ENCODE results near the gene ESPNL.

The ESPNL gene

DNA sequence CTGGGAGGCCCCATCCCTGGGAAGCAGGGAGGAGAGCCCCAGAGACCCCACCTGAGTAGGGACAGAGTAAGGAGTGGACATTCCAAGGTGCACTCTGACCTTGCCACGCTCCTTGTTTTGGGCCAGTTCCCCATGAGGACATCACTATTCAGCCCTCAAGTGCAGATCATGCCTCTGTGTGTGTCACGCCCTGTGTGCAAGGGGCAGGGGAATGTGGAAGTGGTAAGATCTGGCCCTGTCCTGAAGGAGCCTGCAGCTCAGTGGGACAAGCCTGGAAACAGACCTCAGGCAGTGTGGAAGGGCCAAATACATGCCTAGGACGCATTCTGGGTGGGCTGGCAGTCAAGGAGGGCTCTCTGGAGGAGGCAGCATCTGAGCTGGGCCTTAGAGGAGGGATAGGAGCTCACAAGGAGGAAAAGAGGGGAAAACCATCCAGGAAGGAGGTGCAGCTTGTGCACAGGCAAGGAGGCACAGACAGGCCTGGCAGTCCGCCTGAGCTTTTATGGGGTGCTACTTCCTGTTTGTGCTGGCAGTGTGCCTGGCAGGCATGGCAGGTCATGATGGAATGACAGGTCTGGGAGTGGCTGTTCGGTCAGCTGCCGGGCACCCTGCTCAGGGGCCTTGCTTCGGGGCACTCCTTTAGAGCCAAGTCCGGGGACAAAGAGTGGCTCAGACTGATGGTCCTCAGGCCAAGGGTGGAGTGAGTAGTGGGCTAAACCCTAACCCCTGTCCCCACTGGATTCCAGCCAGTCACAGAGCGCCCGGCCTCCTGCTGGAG lies 41.6 kb downstream of the ESPNL start:
- DNase-seq (ENCODE audit: low read depth): no peak

DNA sequence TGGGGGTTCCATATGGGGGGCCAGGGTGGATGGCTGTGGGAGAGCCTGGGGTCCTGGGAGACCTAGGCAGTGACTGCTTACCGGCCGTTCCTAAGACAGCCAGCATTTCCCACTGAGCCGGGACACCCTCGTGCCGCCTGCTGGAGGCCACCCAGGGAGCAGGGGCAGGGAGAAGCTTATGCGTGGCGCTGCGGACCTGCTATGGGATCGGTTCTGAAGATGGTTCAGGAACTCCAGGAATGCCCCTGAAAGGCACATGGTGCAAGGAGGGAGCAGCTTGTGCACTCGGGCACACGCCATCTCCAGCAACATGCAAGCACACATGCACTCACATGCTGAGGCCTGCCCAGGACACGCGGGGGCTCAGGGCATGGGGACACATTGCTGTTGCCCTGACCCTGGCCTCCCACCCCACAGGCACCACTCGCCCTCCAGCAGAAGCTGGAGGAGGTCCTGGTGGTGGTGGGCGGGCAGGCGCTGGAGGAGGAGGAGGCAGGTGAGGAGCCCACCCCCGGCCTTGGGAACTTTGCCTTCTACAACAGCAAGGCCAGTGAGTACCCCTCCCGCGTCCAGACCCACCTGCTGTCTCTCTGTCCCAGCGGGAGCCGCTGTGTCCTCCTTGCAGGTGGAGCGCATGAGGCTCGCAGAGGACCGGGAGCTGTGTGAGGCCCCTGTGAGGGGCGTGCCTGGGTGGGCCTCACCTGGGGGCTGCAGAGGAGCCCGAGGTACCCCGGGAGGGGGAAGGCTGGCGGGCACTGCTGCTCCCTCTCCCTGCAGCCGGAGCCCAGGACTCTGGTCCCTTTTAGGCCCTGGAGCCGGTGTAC lies 42.5 kb downstream of the ESPNL start:
- DNase-seq (ENCODE audit: low read depth): no peak

DNA sequence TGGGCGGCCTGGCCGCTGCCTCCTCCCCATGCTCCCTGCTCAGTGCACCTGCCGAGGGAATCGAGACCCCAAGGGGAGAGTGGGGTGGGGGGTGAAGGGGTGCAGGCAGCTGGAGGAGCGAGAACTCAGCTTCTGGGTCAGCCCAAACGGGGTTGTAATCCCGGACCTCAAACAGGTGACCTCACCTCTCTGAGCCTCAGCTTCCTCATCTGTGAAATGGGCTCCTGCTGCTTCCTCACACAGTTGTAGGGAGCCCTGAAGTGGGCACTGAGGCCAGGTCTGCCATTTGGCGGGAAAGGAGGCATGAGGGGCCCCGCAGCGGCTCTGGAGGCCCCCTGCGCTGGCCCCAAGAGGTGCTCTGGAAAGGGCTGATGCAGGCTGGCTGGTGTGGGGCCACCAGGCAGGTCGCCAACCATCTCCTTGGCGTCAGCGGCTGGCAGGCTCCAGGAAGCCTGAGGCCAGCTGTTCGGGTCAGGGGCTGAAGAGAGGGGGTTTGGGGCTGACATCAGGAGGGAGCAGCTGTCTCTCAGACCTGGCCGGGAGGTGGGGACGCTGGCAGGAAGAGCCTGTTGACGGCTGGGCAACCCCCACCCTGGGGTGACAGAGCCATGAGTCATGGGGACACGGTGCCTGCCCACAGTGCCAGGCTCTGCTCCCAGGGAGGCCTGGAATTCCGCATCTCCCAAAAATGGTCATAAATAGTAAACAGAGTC lies 43.3 kb downstream of the ESPNL start:
- no peak for DNase-seq (ENCODE audit: low read depth)

DNA sequence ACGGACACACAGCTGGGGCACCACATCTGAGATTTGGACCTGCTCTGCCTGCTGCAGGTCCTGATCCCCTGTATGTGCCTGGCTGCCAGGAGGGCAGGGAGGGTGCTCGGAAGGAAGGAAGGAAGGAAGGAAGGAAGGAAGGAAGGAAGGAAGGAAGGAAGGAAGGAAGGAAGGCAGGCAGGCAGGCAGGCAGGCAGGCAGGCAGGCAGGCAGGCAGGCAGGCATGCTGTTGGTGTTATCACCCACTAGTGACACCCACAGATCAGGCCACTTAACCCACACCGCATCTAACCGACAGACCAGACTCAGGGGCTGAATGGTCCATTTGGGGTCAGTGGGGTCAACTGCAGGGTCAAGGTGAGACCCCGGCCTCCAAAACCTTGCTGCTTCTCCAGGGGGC lies 44.1 kb downstream of the ESPNL start:
- DNase-seq (ENCODE audit: low read depth): no peak

DNA sequence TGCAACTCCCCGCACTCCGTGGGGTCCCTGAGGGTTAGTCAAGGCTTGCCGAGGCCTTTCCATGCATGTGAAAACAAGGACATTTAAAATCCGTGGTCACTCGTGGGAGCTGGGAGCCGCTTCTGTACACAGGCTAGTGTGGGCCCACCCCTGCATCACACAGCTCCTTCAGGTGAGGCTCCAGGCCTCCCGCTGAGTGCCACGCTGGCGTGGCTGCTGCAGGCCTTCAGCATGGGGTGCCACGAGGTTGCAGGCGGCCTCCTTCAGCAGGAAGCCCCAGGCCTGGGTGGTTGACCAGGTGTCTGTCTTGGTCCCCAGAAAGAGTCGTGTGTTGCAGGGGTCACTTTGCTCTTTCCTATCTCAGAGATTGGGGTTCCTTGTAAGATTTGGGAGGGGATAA lies 44.9 kb downstream of the ESPNL start:
- DNase-seq (ENCODE audit: low read depth): no peak

DNA sequence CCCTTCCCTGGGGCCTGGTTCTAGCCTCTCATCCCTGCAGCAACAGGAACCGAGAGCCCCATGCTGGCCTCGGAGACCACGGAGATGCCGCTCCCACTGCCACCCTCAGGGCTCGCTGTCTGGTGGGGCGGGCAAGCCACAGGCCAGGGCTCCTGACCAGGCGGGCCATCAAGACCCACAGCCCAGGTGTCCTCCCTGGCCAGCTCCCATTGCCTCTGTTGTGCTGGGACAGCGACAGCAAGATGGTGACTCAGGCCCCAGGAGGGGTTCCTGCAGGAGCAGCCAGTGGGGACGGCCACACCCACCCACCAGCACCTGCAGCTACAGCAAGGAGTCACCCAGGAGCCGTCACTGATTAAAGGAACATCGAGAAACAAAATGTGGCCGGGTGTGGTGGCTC lies 45.7 kb downstream of the ESPNL start:
- no peak for DNase-seq (ENCODE audit: low read depth)

DNA sequence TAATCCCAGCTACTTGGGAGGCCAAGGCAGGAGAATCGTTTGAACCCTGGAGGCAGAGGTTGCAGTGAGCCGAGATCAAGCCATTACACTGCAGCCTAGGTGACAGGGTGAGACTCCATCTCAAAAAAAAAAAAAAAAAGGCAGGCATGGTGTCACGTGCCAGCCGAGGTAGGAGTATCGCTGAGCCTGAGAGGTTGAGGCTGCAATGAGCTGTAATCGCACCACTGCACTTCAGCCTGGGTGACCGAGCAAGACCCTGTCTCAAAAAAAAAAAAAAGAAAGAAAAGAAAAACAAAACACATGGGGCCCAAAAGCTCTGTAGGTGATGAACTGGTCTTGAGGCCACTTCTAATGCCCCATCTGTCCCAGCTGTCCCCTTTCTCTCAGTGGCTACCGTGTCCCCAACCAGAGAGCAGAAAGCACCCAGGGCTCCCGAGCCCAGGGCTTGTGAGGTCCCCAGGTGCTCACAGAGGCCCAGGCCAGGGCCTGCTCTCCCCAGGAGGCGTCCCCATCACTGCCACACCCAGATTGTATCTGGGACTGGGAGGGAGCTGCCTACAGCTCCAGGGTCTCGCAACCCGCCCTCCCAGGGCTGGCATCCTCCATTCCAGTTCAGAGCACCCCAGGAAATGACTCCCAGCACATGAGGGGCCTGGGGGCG lies 46.9 kb downstream of the ESPNL start:
- no peak for DNase-seq (ENCODE audit: low read depth)

DNA sequence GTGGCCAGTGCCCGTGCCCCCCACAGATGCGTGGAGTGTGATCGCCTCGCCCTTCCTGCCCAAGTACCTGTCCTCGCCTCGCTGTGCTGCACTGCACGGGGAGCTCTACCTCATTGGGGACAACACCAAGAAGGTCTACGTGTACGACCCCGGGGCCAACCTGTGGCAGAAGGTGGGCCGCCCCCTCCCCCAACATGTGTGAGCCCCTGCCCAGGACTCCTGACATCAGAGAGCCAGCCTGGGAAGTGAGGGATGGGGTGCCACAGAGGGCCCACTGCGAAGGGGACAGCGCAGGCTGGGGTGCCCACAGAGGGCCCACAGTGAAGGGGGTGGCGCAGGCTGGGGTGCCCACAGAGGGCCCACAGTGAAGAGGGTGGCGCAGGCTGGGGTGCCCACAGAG lies 48.8 kb downstream of the ESPNL start:
- DNase-seq (ENCODE audit: low read depth): no peak

DNA sequence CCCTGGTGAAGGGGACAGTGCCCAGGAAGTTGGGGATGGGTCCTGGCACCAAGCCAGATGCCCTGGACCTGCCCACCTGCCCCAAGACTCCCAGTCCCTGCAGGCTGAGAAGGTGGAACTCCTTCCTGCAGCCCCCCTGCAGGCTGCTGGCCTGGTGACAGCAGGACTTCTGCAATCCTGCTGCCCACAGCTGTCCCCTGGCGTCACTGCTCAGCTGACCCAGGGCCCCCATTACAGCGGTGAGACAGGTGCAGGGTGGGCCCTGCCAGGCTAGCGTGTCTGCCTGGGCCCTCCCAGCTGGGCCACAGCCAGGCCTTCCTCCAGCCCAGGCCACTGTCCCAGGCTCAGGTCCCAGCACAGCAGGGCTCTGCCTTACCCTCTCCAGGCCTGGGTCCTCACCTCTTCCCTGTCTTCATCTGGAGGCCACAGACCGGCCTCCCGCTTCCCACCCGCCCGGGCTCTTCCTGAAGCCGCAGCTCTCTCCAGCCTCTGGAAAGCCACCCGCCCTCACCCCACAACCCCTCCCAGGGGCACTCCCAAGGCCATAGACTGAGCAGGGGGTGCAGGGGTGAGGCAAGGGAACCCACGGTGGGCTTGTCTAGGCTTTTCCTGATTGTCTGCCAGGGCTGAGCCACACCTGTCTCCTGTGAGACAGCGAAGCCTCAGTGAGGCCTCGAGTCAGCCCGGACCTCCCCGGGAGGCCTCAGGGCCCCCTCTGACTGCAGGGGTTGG lies 49.9 kb downstream of the ESPNL start:
- DNase-seq (ENCODE audit: low read depth): no peak

DNA sequence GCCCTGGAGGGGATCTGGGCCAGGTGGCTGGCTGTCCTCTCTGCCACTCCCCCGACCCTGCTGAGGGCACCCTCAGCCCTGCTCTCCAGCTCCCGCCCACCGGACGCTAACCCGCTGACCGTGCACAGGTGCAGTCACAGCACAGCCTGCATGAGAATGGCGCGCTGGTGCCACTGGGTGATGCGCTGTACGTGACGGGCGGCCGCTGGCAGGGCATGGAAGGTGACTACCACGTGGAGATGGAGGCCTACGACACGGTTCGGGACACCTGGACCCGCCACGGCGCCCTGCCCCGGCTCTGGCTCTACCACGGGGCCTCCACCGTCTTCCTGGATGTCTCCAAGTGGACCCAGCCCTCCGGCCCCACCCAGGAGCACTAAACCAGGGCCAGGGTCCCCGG lies 50.5 kb downstream of the ESPNL start:
- DNase-seq (ENCODE audit: low read depth): no peak

DNA sequence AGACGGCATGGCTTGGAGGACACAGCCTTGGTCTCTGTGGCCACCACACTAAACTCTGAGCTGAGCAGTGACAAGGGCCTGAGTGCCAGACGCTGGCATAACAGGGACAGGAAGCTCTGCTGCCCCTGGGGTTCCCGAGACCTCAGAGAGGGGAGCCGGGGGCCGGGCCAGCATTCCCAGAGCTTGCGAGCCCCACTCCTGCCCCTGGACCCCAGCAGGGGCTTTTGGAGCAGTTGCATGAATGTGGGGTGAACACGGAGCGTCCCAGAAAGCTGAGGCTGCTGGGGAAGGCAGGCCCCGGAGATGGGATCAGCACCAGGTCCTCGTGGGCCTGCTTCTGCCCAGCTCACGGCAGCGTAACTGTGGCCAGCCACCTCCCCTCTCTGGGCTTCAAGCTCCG lies 51.1 kb downstream of the ESPNL start:
- DNase-seq (ENCODE audit: low read depth): no peak

DNA sequence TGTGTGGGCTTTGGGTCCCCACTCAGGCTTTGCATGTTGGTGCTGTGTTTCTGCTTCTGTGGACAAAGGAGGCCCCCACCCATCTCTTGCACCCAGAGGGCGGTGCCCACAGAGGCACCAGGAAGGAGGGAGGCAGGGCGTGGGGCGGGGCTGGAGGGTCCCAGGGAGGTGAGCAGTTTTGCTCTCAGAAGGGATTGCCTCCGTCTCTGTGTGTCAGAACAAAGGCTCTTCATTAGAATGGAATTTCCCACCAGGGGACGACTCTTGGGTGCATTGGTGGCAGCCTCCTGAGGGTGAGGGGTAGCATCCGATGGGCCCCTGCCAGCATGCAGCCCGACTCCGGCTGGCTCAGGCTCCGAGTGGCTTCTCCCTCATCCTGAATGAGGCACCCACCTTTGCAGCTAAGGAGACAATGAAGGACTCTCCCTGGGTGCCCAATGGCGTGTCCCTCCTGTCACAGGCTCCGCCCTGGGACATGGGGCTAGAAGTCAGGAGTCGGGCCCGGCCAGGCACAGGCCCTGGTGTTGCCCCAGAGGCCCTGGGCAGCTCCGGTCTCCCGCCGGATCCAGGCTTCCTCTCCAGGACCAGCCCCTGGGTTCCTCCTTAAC lies 51.6 kb downstream of the ESPNL start:
- no peak for DNase-seq (ENCODE audit: low read depth)

DNA sequence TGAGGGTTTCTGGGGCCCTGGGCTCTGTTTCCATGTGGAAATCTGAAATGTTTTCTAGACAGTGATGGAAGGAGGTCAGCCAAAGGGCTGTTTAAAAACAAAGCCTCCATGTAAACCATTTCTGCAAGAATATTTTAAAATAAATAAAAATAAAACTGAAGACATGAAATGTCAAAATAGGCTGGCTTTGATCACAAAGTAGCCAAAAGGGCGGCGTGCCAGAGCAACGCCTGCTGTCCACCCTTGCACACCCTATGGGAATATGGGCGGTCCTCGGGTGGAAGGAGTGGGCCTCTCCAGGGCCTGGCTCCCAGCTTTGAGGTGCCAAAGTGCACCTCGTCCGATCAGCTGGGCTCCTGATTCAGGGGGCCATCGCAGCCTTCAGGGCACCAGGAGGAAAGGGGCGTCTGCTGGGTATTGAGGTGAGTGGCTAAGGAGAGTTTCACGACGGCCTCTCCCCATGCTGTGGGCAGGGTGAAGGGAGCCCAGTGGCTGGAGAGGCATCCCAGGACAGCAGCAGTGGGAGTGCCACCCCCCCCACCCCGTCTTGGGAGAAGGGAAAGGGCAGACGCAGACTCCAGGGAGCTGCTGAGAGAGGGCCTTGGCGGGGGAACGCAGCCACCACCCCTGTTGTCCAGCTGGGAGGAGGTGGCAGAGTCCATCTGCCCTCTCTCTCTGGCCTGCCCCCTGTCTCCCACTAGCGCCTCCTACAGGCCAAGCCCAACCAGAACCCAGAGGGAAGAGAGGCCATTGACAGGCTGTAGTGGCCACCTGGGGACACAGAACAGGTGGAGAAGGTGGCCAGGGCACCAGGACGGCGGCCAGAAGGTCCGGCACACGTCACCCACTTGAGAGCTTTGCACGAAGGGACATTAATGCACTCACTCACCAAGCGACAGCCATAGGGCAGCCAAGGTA lies 52.9 kb downstream of the ESPNL start:
- DNase-seq (ENCODE audit: low read depth): no peak

DNA sequence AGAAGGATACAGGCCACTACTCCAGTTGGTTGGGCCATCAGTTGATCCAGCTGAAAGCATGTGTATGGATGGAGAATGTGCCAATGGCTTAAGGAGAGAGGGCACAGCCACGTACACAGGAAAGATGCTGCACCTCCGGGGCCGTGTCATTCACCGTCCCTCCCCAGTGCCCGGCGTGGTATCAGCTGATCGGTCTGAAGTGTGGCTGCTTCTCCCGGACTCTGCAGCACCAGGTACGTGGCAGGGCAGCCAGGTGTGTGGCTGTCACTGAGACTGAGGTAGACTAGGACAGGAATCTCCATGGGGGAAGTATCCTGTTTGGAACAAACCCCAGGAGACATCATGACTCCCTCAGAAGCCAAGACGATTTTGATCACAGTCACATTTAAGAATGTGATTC lies 54.4 kb downstream of the ESPNL start:
- DNase-seq (ENCODE audit: low read depth): no peak

DNA sequence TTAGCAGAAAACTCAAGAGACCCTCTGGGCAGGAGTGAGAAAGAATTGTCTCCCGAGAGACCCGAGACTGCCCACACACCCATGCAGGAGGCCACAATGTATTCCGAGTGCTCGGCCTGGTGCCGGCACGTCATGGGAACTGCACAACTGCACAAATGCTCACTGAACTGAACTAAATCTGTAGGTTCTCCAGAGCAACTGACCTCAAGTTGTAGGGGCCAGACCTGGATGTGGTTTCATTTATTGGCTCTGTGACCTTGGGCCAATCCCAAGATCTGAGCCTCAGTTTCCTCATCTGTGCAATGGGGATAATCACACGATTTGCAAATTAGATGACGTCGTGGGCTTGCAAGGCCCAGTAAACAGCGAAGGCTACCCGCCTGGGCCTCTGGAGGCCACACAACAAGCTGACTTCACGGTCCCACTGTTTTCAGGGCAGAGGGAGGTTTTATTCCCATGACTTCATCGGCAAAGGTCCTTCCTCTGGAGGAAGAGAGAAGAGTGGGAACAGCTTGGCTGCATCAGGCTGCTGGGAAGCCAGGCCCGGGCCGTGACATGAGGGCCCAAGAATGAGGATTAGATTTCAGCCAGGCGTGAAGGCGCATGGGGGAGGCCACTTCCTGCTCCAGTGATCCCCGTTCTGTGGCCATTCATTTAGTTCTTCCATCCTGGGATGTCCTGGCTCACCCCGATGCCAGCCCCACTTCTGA lies 55.1 kb downstream of the ESPNL start:
- DNase-seq (ENCODE audit: low read depth): no peak

DNA sequence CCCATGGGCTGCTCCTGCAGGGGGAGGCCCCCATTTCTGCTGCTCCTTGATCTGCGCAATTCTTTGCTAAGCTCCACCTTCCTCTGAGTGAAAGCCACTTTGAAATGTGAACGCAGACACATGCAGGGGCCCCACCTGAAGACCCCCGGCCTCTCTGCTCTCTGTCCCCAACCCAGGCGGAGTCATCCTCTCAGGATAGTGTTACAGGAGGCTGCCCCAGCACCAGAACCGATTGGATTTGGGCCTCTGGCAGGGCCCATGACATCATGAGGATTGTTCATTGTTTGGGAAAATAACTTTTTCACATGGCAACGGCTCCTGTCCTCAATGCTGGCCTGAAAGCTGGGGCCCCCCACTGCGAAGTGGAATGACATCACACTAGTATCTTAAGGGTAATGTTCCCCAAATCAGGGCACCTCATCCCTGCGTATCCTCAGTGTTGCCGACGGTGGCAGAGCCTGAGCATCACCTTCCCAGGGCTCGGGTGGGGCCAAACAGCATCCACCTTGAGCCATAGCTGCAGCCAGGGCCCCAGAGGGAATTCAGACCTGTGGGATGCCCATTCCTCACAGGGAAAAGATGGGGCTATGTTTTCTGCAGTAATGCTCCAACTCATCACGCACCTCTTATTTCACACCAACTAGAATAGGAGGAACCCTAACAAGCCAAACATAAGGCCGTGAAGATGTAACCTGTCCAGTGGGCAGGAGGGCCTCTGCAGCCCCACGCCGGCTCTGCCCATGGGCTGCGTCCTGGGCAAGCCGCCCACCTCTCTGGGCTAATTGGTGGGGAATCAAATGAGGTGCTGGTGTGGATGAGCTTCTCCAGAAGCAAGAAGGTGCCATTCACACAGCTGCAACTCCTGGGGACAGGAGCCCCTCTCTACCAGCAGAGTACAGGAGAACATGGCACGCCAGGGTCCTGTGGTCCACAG lies 55.9 kb downstream of the ESPNL start:
- no peak for DNase-seq (ENCODE audit: low read depth)

DNA sequence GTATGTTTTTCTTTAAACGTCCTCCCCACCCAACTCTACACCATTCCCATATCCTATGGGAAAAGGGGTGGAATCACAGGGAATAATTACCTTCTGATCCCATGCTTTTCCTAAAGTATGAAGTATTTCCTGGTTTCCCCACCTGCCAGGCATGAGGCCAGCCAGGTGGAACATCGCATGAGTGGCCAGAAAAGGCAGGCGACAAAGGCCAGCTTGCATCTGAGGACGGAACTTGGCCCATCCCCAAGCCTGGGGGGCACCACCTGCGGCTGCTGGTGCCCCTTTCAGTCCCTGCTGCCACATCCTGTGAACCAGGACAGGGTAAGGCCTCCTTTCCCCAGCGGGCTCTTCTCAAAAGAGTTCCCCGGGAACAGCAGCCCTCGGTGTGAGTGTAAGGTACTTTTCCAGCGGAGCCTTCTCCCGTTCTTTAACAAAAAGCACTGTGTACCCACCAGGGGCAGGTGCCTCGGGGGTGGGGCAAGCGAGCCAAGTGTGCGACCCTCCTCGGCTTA lies 57.4 kb downstream of the ESPNL start:
- no peak for DNase-seq (ENCODE audit: low read depth)

DNA sequence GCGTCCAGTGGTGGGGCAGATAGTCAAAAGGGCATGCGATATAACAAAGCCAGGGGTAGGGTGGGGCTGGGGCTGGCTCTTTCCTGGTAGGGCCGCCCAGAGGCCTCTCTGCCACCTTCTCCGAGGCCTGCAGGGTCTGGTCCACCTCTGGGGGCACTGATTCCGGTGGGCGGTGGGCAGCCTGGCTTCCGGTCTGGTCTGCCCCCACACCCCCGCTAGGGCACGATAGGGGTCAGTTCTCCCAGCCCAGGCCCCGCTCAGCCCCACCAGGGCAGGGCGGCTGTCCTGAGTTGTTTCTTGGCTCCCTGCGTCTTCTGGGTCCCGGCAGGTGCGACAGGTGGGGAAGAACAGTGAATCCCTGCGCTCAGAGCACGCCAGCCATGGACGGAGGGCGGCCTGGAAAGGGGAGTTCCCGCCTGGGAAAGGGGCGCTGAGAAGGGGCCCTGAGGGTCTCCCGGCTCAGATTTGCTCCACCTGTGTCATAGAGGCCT lies 57.9 kb downstream of the ESPNL start:
- DNase-seq (ENCODE audit: low read depth): no peak

Data from stimulated activated CD8-positive, alpha-beta memory T cell treated with anti-CD3 and anti-CD28 coated beads, Interleukin-12 subunit alpha, Interleukin-12 subunit beta, amount 100 ng/mL, for 1 hour (primary cell).